ENCODE results near the gene HOXC5. TPM values are rescaled to one million over a fixed set of nuclear protein-coding genes. Genes with fewer than 3 reads are reported as not detected.

HOXC5 gene
- total RNA-seq, 4 donors from 2014 or later: 0.27 TPM; not detected in 3

DNA sequence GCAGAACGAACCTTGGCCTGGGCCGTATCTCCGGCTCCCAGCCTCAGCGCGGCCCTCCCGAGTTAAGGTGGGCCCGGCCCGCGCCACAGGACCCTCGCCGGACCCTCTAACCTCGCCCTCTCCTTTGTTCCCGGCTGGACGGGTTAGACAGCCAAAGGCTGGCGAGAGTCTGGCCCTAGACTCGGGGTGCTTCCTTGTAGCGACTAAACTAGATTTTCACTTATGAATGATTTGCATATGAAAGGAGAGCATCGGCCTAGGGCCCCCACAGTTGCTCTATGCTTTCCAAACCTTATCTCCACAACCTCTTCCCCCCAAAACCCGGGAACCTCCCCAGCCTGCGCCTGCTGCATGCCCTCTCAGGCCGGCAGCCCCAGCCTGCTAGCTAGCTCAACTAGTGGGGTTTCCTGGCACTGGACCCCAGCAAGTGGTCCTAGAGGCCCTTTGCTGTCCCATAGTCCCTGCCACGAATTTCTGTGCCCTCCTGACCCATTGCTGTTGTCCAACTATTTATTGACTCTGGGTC lies 2.0 kb downstream of the HOXC5 start:
- 44 to 54% methylated on average over 17 to 22 of the region's 22 CpGs for WGBS, 2 donors
- TF ChIP-seq, protein P1, sequence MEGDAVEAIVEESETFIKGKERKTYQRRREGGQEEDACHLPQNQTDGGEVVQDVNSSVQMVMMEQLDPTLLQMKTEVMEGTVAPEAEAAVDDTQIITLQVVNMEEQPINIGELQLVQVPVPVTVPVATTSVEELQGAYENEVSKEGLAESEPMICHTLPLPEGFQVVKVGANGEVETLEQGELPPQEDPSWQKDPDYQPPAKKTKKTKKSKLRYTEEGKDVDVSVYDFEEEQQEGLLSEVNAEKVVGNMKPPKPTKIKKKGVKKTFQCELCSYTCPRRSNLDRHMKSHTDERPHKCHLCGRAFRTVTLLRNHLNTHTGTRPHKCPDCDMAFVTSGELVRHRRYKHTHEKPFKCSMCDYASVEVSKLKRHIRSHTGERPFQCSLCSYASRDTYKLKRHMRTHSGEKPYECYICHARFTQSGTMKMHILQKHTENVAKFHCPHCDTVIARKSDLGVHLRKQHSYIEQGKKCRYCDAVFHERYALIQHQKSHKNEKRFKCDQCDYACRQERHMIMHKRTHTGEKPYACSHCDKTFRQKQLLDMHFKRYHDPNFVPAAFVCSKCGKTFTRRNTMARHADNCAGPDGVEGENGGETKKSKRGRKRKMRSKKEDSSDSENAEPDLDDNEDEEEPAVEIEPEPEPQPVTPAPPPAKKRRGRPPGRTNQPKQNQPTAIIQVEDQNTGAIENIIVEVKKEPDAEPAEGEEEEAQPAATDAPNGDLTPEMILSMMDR (IDR thresholded peaks at IDR 0.05): no peak
- TF ChIP-seq POLR2A (IDR thresholded peaks at IDR 0.05): no peak
- Histone ChIP-seq H3K36me3 (no peaks in the 10 kb centered on the region), H3K27ac (no peak overlapping the region), H3K27me3 (peaks cover 47% of the 10 kb centered on the region), H3K9me3 (no peaks in the 10 kb centered on the region), H3K4me1 (peaks cover 0 to 37% of the 10 kb centered on the region in 2 donors), H3K4me3 (replicated peaks in 1 of 3) (no peak overlapping the region)
- DNase-seq: no peak
- intact Hi-C loops (cut with DNase I): no loop called here

DNA sequence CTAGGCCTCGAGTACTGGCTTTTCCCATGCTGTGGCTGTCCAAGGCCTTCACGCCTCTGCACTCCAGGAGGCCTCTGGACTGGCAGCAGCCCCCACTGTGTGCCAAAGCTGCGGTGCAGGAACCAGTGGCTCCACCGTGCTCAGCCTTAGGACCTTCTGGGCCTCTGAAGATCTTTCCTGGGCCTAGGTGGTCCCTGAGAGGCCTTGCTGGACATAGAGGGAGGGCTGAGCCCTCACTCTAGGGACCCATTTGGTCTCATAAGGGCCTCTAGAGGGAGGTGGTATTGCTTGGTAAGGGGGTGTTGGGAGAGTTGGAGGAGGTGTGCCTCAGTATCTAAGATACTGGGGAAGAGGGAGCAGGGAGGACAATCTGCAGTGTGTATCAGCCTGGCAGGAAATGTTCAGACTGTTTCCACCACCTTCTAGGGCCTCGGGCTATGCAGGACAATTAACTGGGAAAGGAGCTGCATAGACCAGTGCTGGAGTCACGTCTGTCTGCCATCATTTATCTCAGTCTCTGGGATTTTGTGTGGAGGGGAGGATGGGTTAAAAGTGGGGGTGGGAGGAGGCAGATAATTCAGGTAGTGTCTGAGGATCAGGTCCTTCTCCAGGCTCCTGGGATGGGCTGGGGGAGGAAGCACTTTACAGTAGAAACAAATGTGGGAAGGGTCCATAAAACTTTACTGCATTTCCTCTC lies 2.9 kb downstream of the HOXC5 start:
- 67 to 84% methylated on average over 5 to 6 of the region's 6 CpGs for WGBS, 2 donors
- H3K4me1 ChIP-seq: peaks cover 0 to 37% of the 10 kb centered on the region in 2 donors
- TF ChIP-seq, protein P1 (IDR thresholded peaks at IDR 0.05): no peak
- TF ChIP-seq POLR2A (IDR thresholded peaks at IDR 0.05): no peak
- intact Hi-C loops (cut with DNase I): no loop called here
- no peak overlapping the region for H3K27ac ChIP-seq
- H3K9me3 ChIP-seq: no peaks in the 10 kb centered on the region
- H3K36me3 ChIP-seq: no peaks in the 10 kb centered on the region
- H3K27me3 ChIP-seq: peaks cover 42% of the 10 kb centered on the region
- H3K4me3 ChIP-seq (replicated peaks in 1 of 3): no peak overlapping the region
- no peak for DNase-seq

DNA sequence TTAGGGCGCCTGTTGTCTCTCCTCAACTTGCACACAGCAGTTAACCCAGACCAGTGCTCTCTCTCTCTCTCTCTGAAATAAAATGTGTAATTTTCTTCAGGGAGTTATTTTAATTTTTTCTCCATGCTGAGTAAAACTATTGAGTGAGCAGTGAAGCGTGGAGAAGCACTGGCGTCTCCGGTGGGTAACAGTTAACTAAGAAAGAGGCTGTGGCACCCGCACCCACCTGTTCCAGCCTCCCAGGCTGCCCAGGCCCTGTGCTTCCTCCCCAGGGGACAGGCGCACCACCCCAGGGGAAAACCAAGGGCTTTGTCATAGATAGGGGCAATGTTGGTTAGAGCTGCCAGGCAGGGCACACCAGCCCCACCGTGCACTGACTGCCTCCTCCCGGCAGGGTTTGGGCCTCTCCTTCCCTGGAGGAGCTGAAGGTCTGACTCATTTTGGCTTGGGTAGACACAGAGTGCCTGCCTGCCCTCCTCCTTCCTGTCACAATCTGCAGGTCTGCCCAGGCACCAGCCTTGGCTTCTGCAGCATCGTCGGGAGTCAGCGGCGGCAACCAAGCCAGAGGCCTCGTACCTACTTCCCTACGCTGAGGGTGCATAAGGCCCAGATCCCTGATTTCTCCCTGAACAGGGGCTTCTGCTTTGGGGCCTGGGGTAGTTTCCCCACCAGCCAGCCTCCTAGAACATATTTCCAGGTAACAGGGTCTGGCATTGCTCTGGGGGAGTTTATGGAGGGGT lies 3.9 kb downstream of the HOXC5 start:
- no peak for DNase-seq
- intact Hi-C loops (cut with DNase I): no loop called here
- H3K27me3 ChIP-seq: peaks cover 32% of the 10 kb centered on the region
- no peak overlapping the region for H3K27ac ChIP-seq
- 50 to 61% methylated on average over 14 of the region's 14 CpGs for WGBS, 2 donors
- no peaks in the 10 kb centered on the region for H3K9me3 ChIP-seq
- H3K36me3 ChIP-seq: no peaks in the 10 kb centered on the region
- H3K4me1 ChIP-seq: peaks cover 0 to 32% of the 10 kb centered on the region in 2 donors
- TF ChIP-seq, protein P1 (IDR thresholded peaks at IDR 0.05): no peak
- no peak for TF ChIP-seq POLR2A (IDR thresholded peaks at IDR 0.05)
- H3K4me3 ChIP-seq (replicated peaks in 1 of 3): no peak overlapping the region

DNA sequence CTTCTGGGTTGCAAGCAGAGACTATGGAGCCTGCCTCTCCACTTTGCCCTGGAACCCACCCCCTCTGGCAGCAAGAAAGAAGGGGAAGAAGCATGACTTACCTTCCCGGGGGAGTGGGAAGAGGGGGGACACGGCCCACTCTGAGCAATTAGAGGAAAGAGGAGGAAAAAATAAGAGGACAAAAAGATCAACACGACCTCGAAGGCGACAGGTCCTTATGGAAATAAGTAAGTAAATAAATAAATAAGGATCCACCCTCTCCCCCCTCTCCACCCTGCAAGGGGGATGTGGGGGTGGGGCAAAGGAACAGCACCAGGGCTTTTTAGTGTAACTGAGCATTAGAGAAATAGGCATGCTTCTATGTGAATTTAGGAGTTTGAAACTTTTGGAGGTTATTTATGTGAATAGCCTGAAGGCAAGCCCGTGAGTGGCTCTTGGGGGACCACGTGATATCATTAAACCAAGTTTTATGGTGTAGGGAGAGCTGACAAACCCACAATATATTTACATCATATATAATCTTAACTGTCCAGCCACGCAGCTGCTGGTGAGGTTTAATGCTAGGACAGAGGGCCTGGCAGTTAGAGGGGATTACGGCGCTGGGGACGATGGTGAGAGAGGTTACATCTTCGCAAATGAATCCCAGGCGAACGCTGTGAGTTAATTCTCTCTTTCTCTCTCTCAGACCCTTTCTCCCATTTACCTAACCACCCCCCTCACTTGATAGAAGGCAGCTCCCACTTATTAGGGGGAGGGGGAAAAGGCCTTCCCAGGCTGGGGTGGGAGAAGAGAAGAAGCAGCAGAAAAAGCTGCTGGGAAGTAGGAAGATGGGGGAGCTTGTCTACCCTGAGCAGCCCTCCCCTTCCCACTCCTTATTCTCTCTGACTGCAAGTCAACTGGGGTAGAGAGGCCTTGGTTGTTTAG lies 4.8 kb downstream of the HOXC5 start:
- Histone ChIP-seq H3K27me3 (peaks cover 27% of the 10 kb centered on the region), H3K4me3 (replicated peaks in 1 of 3) (no peak overlapping the region), H3K36me3 (no peaks in the 10 kb centered on the region), H3K27ac (no peak overlapping the region), H3K9me3 (no peaks in the 10 kb centered on the region), H3K4me1 (peaks cover 0 to 32% of the 10 kb centered on the region in 2 donors)
- TF ChIP-seq, protein P1 (IDR thresholded peaks at IDR 0.05): no peak
- no peak for TF ChIP-seq POLR2A (IDR thresholded peaks at IDR 0.05)
- DNase-seq: no peak
- 53 to 55% methylated on average over 14 of the region's 14 CpGs for WGBS, 2 donors
- intact Hi-C loops (cut with DNase I): no loop called here
